22Rv1 (cell line): Measurements from ENCODE around the gene DOCK11.

Source experiments
- H3K27ac ChIP-seq: fragments of 450-650 bp; 2 replicates; pipeline ENCODE4 v1.5.1; 2017
- CTCF ChIP-seq: fragments of 450-650 bp; IDR thresholded peaks from 2 replicates; pipeline ENCODE4 v1.5.1; 2017; ENCODE audit warnings: mild to moderate bottlenecking
- ZFX ChIP-seq: fragments of 450-650 bp; IDR thresholded peaks from 2 replicates; pipeline ENCODE4 v1.6.1; 2017; ENCODE audit warnings: antibody characterized with exemption, borderline replicate concordance

Gene DOCK11

GRCh38 chrX:118660085-118660484 is 164.5 kb downstream of the DOCK11 start:
- no peak for TF ChIP-seq CTCF
- H3K27ac ChIP-seq: no peak overlapping the region

GRCh38 chrX:118665204-118665603 is 169.6 kb downstream of the DOCK11 start:
- TF ChIP-seq ZFX (no peak), CTCF (no peak)
- no peak overlapping the region for H3K27ac ChIP-seq

GRCh38 chrX:118666521-118666920 is 170.9 kb downstream of the DOCK11 start:
- H3K27ac ChIP-seq: no peak overlapping the region
- TF ChIP-seq ZFX: no peak
- no peak for TF ChIP-seq CTCF

- TF ChIP-seq CTCF: no peak
- TF ChIP-seq ZFX: no peak
- no peak overlapping the region for H3K27ac ChIP-seq
Observed at GRCh38 chrX:118669435-118669834, 173.8 kb downstream of the DOCK11 start.

- H3K27ac ChIP-seq: no peak overlapping the region
- TF ChIP-seq ZFX: no peak
- no peak for TF ChIP-seq CTCF
Observed at GRCh38 chrX:118675326-118675965, 179.8 kb downstream of the DOCK11 start.

- H3K27ac ChIP-seq: no peak overlapping the region
- TF ChIP-seq ZFX (no peak), CTCF (no peak)
Observed at GRCh38 chrX:118675966-118676349, 180.3 kb downstream of the DOCK11 start.

- H3K27ac ChIP-seq: no peak overlapping the region
- no peak for TF ChIP-seq ZFX
- TF ChIP-seq CTCF: no peak
Observed at GRCh38 chrX:118677318-118677717, 181.7 kb downstream of the DOCK11 start.
